Renal cortical epithelial cell (primary cell): ENCODE results near the gene NKAPL. TPM values are rescaled to one million over a fixed set of nuclear protein-coding genes. Genes with fewer than 3 reads are reported as not detected.

ENCODE experiments used
- DNase-seq: peaks from one replicate; pipeline ENCODE4 v3.0.0-alpha.2; 2011; ENCODE audit warnings: low read depth
- total RNA-seq: library from RNA; depleted of rRNA; stranded (reverse); fragments of >200 nt; gene quantifications from 2 replicates; pipeline ENCODE4 v1.2.3, GENCODE V29; 2014

Gene NKAPL
- total RNA-seq, 1 donor from 2014 or later = 0.15 TPM

DNA sequence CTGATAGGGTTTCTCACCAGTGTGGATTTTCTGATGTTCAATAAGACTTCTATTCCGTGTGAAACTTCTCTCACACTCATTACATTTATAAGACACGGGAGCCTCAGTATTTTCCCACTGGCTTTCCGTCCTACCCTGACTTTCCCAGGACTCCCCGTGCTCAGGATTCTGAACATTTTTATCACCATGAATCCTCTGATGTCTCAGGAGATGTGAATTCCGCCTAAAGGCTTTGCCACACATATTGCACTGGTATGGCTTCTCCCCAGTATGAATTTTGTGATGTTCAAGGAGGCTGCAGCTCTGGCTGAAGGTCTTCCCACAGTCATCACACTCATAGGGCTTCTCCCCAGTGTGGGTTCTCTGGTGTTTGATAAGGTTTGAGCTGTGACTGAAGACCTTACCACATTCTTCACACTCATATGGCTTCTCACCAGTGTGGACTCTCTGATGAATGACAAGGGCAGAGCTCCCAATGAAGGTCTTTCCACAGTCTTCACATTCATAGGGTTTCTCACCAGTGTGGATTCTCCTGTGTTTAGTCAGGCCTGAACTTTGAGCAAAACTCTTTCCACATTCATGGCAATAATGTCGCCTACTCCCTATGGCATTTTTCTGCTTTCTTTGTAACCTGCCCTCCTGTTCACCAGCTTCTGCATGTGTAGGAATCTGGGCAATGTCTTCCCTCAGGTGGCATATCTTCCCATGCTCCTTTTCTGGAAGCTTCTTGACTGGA is 13.7 kb upstream of the NKAPL start:
- DNase-seq = no peak

DNA sequence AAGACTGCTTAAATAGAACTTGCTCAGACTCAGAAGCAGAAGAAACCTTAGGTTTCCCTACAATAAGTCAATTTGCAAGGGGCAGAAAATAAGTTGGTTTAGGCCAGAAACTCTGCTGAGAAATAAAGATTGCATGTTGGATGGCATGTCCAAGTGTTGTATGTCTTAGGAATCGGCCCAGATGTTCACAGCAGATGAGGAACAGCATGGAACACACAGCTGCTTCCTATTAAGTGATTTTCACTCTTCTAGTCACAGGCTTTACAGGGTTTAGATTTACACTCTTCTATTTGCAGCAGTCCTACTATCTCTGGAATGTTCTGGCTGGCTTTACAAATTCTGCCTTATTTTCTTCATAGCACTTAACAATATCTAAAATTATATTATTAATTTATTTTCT is 10.2 kb upstream of the NKAPL start:
- DNase-seq = no peak

DNA sequence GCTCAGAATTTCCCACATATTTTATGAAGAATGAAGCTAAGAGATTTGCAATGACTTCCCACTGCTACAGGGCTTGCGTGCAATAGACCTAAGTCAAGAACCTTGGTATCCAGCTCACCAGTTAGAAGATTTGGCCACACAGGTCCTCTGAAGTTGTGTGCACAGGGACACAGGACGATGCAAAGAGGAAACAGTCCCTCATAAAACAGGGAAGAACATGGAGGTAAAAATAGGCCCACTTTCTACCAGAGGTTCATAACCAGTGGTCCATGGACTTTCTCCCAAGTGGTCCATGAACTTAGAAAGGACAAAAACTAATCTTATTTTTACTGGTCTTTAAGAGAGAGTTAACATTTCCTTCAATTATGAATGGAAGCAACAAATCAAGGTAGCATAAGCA is 8.3 kb upstream of the NKAPL start:
- DNase-seq = no peak

DNA sequence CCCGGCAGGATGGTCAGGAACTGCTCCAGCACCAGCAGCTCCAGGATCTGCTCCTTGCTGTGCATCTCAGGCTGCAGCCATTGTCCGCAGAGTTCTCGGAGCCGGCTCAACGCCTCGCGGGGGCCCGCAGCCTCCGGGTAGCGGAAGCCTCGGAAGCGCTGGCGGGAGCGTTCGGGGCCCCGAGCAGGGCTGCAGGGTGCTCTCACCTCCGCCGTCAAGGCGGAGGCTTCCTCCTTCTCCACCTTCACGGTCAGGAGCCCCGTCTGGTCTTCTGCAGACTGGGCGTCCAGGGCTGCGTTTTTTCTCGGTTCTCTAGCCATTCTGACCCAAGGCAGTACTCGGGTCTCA is 7.5 kb upstream of the NKAPL start:
- peak; percentile 3 for DNase-seq

- peak; percentile 85 for DNase-seq
Observed at GRCh38 chr6:28252009-28252975, 6.8 kb upstream of the NKAPL start, which contains the start of gene ZKSCAN4. TSS of gene ZKSCAN4 (minus strand) at chr6:28252269. CDS start at chr6:28251980, 289 bp downstream.

DNA sequence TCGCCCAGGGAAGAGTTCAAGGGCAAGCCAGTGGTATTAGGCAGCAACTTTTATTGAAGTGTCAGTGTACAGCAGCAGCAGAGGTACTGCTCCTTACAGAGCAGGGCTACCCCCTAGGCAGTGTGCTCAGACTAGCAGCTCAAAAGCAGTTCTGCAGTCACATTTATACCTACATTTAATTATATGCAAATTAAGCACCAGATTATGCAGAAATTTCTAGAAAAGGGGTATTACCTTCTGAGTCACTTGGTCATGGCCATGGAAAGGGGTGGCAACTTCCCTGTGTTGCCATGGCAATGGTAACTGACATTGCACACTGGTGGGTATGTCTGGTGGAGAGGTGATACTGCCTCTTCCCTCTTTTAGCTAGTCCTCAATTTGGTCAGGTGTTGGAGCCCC is 5.0 kb upstream of the NKAPL start:
- no peak for DNase-seq

DNA sequence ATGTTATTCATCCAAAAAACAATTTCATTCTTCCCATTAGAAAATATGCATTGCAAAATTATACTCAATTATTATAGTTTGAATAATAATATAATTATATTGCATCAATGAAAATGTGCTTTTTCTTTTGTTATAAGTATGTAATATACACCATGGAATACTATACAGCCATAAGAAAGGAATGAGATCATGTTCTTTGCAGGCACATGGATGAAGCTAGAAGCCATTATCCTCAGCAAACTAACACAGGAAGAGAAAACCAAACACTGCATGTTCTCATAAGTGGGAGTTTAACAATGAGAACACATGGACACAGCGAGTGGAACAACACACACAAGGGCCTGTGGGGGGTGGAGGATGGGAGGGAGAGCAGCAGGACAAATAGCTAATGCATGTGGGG is 2.1 kb upstream of the NKAPL start:
- DNase-seq = no peak

GRCh38 chr6:28263922-28264321 is 4.8 kb downstream of the NKAPL start:
- no peak for DNase-seq

DNA sequence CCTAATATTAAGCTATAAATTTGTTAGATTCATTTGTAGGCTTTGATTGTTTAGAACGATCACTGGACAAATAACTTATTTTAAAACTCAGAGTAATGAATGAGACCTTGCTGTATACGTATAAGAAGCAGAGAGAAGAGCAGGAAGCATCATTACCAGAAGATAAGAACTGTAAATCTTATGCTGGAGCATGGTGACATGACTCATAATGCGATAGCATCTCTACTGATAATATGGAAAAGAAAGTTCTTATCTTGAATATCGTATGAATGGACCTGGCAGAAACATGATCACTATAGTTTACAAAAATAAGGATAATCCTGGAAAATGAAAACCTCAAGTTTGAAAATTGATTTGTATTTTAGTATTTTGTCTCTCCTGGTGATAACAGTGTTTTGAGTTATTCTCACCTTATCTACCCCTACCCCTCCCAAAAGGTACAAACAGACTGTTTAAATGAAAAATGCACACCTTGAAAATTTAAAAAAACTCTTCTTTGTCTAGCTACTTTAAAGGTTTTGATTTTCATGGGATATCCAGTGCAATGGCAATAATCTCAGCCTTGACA is 5.8 kb downstream of the NKAPL start:
- DNase-seq = no peak

DNA sequence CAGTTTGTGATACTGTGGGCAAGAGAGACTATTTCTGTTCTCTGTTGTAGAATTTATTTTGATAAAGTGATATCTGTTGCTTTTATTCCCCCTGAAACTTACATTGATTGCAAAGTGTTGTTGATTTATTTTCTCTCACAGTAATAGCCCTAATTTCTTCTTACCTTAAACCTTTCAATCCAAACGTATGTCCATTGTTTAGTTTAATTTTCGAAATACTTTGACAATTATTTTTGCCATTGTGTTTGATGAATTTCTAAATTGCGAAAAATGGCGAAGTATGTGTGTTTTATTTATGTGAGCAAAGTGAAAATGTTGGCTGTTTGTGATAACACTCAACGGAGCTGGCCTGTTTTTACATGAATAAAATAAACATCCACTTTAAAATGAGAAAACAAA is 7.5 kb downstream of the NKAPL start:
- DNase-seq = no peak

DNA sequence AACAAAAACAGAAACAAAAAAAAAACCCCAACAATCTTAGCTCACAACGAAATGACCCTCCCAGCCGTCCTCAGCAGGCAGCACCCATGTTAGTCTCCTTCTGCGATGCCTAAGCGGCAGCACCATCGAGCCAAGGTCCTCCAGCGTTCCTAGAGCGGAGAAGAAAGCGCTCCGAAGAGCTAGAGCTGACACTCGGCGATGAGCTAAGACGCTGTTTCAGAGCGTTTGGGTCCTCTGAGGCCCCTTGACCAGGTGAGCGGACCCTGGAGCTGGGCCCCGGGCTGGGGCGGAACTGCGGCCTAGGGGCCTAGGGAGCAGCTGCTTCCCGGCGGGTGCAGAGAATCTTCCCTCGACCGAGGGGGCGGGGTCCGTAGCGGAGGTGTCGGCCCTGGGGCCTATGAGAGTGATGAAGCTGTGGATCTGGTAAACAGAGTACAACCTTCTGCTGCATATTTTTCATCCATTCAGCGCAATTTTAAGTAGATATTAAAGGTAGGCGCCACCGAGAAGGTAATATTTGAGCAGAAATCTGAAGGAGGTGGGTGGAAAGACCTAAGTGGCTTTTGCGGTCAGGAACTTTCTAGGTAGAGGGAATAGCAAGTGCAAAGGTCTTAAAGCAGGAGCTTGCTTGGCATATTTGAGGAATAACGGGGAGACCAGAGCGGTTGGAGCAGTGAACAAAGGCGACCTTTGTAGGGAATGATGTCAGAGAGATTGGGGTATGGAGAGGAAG is 8.0 kb downstream of the NKAPL start, which contains the start of gene ZSCAN26:
TSS of gene ZSCAN26 (plus strand) at position 182 of the 733 bp plus-strand sequence. CDS start 4,777 bp downstream, outside the sequence.
- peak; percentile 86 for DNase-seq

- no peak for DNase-seq
Observed at GRCh38 chr6:28267695-28268059, 8.6 kb downstream of the NKAPL start.

GRCh38 chr6:28269492-28269891 is 10.4 kb downstream of the NKAPL start:
- DNase-seq = peak; percentile 92

DNA sequence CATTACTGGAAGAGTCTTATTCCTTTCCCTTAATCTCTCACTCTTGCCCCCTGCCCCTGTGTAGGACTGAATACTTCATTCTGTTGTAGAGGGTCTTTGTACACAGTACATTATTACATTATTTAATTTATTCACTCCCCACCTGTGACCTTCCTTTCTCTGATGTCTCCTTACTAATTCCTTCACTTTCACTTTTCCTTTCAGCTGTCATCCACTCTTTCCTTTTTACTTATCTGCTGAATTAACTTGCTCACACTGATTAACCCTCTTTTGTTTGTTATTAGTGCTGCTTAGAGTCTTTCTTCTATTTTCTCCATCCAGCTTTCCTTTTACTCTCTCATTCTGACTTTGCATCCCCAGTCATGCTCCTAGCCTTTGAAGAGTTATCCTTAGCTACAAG is 15.8 kb downstream of the NKAPL start:
- no peak for DNase-seq

GRCh38 chr6:28277746-28278145 is 18.6 kb downstream of the NKAPL start:
- no peak for DNase-seq

- no peak for DNase-seq
Observed at GRCh38 chr6:28280595-28281287, 21.6 kb downstream of the NKAPL start.

DNA sequence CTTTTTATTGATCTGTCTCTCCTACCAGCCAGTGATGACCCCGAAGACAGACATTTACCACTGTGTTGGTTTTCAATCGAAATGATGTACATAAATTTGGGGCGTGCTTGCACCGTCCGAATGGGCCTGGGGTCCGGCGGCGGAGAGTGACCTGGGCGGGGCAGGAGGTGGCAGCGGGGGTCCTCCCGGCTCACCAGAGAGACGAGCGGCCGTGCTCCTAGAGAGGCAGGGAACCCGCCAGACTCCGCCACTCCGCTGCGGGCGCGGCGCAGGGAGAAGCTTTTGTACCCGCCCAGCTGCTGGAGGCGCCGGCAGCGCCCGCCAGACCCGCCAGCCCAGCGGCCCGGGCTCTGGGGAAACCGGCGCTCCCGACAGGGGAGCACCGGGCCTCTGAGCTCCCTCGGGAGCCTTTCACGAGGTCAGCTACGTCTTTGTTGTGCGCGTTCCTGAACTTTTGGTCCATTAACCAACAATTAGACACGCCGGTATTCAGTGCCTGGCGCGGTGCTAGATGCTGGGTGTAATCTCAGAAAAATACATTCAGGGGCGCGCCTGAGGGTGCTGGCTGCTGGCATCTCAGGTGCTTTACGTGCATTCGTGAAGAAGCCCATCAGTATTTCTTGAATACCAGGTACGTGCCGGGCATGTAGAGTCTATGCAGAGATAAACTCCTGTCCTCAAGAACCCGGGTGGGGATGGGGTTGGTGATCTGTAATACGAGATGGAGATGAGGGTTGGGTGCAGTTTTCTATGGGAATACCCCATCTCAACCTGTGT is 22.4 kb downstream of the NKAPL start, which contains the start of gene PGBD1:
TSS of gene PGBD1 (plus strand) at position 285 of the 777 bp plus-strand sequence. CDS start 2,242 bp downstream, outside the sequence.
- DNase-seq = peak; percentile 27

GRCh38 chr6:28282926-28283325 is 23.8 kb downstream of the NKAPL start:
- DNase-seq = no peak

DNA sequence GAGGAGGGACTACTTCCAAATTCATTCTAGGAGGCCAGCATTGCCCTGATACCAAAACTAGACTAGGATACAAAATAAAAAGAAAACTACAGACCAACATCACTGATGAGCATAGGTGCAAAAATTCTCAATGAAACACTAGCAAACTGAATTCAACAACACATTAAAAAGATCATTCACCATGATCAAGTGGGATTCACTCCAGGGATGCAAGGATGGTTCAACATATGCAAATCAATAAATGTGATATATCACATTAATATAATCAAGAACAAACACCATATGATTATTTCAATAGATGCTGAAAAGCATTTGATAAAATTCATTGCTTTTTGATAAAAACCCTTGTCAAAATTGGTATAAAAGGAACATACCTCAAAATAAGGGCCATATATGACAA is 32.5 kb downstream of the NKAPL start:
- DNase-seq = no peak

DNA sequence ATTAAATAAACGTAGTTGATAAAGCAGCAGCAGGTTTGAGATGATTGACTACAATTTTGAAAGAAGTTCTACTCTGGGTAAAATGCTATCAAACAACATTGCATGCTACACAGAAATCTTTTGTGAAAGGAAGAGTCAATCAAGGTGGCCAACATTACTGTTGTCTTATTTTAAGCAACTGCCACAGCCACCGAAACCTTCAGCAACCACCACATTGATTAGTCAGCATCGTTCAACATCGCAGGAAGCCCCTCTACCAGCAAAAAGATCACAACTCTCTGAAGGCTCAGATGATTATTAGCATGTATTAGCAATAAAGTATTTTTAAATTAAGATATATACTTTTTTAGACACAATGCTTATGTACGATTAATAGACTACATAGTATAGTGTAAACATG is 36.2 kb downstream of the NKAPL start:
- DNase-seq = no peak
